GM13977 (cell line): ENCODE measurements around the gene LRRC39.
A peak's percentile ranks its signal among the peaks of the same experiment; 100 is the strongest.

ENCODE experiments used
- DNase-seq: peaks from one replicate; pipeline ENCODE4 v3.0.0; 2012; ENCODE audit warnings: low spot score
- in situ Hi-C: fragments of 300-500 bp; cut with MboI; formaldehyde crosslinking; loops from one replicate; pipeline ENCODE4 v1.12.0; 2022; ENCODE audit warnings: low sequenced_read_pairs, low pct_unique_long_range_greater_than_20kb, mixed read lengths, inconsistent platforms; ENCODE audit not compliant: unreplicated experiment
- TF ChIP-seq, protein P1 (sequence below): IDR thresholded peaks from 2 replicates; pipeline ENCODE4 v1.5.1; 2012; ENCODE audit warnings: mild to moderate bottlenecking, control low read depth; ENCODE audit not compliant: insufficient read depth; ENCODE audit errors: extremely low read depth, missing control alignments

LRRC39 gene

DNA sequence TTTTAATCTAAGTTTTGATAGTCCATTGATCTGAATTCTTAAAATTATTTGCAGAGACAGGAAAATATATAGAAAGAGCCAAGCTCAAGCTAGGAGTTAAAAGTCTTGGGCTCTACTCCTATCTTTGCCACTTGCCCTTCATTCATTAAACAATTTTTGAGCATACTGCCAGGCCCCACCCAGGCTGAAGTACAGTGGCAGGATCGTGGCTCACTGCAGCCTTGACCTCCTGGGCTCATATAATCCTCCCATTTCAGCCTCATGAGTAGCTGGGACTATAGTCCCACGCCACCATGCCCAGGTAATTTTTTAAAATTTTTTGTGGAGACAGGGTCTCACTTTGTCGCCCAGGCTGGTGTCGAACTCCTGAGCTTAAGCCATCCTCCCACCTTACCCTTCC, 36.9 kb downstream of the LRRC39 start:
- no peak for DNase-seq
- in situ Hi-C loops, result no loop called here
- TF ChIP-seq, protein P1, sequence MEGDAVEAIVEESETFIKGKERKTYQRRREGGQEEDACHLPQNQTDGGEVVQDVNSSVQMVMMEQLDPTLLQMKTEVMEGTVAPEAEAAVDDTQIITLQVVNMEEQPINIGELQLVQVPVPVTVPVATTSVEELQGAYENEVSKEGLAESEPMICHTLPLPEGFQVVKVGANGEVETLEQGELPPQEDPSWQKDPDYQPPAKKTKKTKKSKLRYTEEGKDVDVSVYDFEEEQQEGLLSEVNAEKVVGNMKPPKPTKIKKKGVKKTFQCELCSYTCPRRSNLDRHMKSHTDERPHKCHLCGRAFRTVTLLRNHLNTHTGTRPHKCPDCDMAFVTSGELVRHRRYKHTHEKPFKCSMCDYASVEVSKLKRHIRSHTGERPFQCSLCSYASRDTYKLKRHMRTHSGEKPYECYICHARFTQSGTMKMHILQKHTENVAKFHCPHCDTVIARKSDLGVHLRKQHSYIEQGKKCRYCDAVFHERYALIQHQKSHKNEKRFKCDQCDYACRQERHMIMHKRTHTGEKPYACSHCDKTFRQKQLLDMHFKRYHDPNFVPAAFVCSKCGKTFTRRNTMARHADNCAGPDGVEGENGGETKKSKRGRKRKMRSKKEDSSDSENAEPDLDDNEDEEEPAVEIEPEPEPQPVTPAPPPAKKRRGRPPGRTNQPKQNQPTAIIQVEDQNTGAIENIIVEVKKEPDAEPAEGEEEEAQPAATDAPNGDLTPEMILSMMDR, result no peak

DNA sequence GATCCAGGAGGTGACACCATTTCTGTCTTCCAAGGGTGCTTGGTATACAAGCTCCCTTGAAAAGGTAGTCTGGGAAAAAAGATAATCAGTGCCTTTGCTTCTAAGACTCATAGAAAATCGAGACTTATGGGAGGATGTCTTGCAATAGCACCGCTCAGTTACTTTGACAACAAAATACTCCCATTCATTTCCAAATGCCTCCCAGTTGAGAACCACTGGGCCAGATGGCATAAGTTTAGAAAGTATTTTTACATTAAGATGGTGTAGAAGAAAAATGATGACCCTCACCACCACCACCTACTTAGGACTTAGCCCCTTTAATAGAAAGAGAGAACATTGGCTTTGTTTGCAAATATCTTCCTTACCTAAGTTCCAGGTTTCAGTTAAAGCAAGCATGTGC, 40.5 kb downstream of the LRRC39 start:
- TF ChIP-seq, protein P1, result no peak
- in situ Hi-C loops, result no loop called here
- no peak for DNase-seq

DNA sequence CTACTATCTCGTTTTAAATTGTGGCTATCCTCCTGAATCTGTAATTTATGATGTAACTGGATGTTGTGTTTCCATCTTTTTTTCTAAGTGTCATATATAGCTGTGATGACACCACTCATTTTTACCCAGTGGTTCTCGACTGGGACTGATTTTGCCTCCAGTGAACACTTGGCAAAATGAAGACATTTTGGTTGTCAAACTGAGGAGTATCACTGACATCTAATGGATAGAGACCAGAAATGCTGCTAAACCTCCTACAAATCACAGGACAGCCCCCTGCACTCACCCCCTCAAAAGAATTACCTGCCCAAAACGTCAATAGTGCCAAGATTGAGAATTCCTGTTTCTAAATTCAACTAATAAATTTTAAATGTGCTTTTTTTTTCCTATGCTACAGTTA, 43.2 kb downstream of the LRRC39 start:
- TF ChIP-seq, protein P1, result peak; percentile 27
- in situ Hi-C loops, result no loop called here

GRCh38 chr1:100132566-100133477, 45.2 kb downstream of the LRRC39 start, which contains the start of the genes SASS6 and TRMT13:
SASS6 (minus strand) TSS chr1:100132930; CDS start chr1:100132814, 116 bp downstream.
TRMT13 (plus strand) TSS chr1:100133163; CDS start chr1:100133169, 6 bp downstream.
- in situ Hi-C loops, result no loop called here
- DNase-seq, result peak; percentile 85
- TF ChIP-seq, protein P1, result no peak

More for the DNA sequence above, 43.2 kb downstream of the LRRC39 start:
- DNase-seq, result no peak

GRCh38 chr1:100131623-100132022, 46.4 kb downstream of the LRRC39 start:
- in situ Hi-C loops, result no loop called here
- TF ChIP-seq, protein P1, result no peak
- DNase-seq, result no peak

DNA sequence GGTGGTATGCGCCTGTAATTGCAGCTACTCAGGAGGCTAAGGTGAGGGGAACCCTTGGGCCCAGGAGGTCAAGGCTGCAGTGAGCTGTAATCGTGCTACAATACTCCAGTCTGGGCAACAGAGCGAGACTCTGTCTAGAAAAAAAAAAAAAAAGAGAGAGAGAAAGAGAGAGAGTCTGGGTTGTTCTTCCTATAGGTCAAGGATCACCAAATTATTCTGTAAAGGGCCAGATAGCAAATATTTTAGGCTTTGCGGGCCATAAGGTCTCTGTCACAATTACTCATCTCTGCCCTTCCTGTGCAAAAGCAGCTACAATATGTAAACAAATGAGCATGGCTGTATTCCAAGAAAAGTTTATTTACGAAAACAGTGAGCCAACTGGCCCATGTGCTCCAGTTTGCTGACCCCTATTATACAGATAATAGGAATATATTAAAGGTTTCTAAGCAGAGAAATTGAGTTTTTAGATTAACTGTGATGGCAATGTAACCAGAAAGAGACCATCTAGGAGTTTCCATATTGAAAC, 47.4 kb downstream of the LRRC39 start:
- TF ChIP-seq, protein P1, result no peak
- in situ Hi-C loops, result no loop called here
- no peak for DNase-seq
